NOMO-1 treated with dmso at 0.1 percent for 144 hours (cell line): ENCODE results near the gene SCO2.

Experiments
- DNase-seq: peaks from one replicate; lab custom pipeline; 2025; ENCODE audit not compliant: unreplicated experiment; lab: John Stamatoyannopoulos, UW

Gene SCO2

GRCh38 chr22:50525104-50525857, at the start of gene SCO2:
Gene SCO2, minus strand, starts transcription at chr22:50525598. Its CDS starts 1,187 bp downstream, at chr22:50524411.
- peak; percentile 94 for DNase-seq

GRCh38 chr22:50574383-50574755, 49.0 kb upstream of the SCO2 start:
- DNase-seq, result no peak

- DNase-seq, result no peak
Observed at GRCh38 chr22:50573491-50574382, 48.3 kb upstream of the SCO2 start.

- DNase-seq, result no peak
Observed at GRCh38 chr22:50572965-50573364, 47.6 kb upstream of the SCO2 start.

- DNase-seq, result no peak
Observed at GRCh38 chr22:50571264-50572175, 46.1 kb upstream of the SCO2 start.

GRCh38 chr22:50570861-50571260, 45.5 kb upstream of the SCO2 start:
- DNase-seq, result no peak

- DNase-seq, result no peak
Observed at GRCh38 chr22:50569896-50570535, 44.6 kb upstream of the SCO2 start.

- no peak for DNase-seq
Observed at GRCh38 chr22:50569041-50569459, 43.7 kb upstream of the SCO2 start.

- no peak for DNase-seq
Observed at GRCh38 chr22:50568626-50569025, 43.2 kb upstream of the SCO2 start.

GRCh38 chr22:50567721-50568252, 42.4 kb upstream of the SCO2 start:
- DNase-seq, result no peak

- no peak for DNase-seq
Observed at GRCh38 chr22:50564289-50564688, 38.9 kb upstream of the SCO2 start.

- DNase-seq, result no peak
Observed at GRCh38 chr22:50563413-50564160, 38.2 kb upstream of the SCO2 start.

- DNase-seq, result peak; percentile 93
Observed at GRCh38 chr22:50562523-50563412, 37.4 kb upstream of the SCO2 start, which contains the start of gene SYCE3. Gene SYCE3, minus strand, starts transcription at chr22:50562919. Its CDS starts 6,514 bp downstream, at chr22:50556405.

GRCh38 chr22:50561401-50562358, 36.3 kb upstream of the SCO2 start:
- no peak for DNase-seq

- DNase-seq, result no peak
Observed at GRCh38 chr22:50560034-50560433, 34.6 kb upstream of the SCO2 start.

GRCh38 chr22:50556703-50557102, 31.3 kb upstream of the SCO2 start:
- no peak for DNase-seq

GRCh38 chr22:50553310-50553709, 27.9 kb upstream of the SCO2 start:
- no peak for DNase-seq
